ENCODE measurements around the gene GLIPR1L1.

The GLIPR1L1 gene

DNA sequence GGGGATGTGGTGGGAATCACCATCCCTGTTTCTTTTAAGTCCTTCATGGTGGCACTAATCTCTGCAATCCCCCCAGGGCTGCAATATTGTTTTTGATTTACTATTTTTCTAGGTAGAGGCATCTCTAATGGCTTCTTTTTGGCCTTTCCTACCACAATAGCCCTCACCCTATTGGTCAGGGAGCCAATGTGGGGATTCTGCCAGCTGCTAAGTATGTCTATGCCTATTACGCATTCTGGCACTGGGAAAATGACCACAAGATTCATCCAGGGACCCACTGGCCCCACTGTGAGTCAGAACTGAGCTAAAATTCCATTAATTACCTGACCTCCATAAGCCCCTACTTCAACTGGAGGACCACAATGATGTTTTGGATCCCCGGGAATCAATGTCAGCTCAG, 40.5 kb downstream of the GLIPR1L1 start:
- no peak for DNase-seq (ENCODE audit: insufficient read length, low spot score)
- TF ChIP-seq, protein P1, sequence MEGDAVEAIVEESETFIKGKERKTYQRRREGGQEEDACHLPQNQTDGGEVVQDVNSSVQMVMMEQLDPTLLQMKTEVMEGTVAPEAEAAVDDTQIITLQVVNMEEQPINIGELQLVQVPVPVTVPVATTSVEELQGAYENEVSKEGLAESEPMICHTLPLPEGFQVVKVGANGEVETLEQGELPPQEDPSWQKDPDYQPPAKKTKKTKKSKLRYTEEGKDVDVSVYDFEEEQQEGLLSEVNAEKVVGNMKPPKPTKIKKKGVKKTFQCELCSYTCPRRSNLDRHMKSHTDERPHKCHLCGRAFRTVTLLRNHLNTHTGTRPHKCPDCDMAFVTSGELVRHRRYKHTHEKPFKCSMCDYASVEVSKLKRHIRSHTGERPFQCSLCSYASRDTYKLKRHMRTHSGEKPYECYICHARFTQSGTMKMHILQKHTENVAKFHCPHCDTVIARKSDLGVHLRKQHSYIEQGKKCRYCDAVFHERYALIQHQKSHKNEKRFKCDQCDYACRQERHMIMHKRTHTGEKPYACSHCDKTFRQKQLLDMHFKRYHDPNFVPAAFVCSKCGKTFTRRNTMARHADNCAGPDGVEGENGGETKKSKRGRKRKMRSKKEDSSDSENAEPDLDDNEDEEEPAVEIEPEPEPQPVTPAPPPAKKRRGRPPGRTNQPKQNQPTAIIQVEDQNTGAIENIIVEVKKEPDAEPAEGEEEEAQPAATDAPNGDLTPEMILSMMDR (IDR thresholded peaks at IDR 0.05; ENCODE audit: insufficient read depth, missing control alignments): no peak
- no peak for FAIRE-seq

DNA sequence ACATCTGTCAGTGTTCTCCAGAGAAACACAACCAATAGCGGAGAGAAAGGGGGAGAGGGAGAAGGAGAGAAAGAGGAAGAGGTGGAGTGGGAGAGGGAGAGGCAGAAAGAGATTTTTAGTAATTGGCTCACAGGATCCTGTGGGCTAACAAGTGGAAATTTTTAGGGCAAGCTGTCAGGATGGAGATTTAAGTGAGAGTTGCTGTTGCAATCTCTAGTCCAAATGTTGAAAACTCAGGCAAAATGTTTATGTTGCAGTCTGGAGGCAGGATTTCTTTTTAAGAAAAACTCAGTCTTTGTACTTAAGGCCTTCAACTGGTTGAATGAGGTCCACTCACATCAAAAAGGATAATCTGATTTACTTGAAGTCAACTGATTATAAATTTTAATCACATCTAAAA, 43.9 kb downstream of the GLIPR1L1 start:
- FAIRE-seq (no peak), DNase-seq (ENCODE audit: insufficient read length, low spot score) (no peak)
- TF ChIP-seq, protein P1 (IDR thresholded peaks at IDR 0.05; ENCODE audit: insufficient read depth, missing control alignments): no peak

DNA sequence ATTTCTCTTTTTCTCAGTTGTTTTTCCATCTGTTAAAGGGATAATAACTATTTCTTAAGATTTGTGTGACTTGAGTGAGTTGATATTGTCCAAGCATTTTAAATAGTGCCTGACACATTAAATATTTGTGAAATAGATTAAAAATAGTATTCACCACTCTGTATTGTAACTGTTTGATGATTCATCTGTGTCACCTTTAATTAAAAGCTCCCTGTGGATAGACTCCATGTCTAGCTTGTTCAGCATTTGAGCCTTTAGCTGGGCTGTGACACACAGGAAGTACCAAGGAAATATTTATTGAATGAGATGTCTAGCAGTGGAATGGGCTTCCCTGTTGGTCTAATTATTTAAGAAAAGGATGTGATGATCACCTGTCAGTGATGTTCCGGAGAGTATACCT, 54.6 kb downstream of the GLIPR1L1 start:
- FAIRE-seq: no peak
- TF ChIP-seq, protein P1 (IDR thresholded peaks at IDR 0.05; ENCODE audit: insufficient read depth, missing control alignments): no peak
- no peak for DNase-seq (ENCODE audit: insufficient read length, low spot score)

DNA sequence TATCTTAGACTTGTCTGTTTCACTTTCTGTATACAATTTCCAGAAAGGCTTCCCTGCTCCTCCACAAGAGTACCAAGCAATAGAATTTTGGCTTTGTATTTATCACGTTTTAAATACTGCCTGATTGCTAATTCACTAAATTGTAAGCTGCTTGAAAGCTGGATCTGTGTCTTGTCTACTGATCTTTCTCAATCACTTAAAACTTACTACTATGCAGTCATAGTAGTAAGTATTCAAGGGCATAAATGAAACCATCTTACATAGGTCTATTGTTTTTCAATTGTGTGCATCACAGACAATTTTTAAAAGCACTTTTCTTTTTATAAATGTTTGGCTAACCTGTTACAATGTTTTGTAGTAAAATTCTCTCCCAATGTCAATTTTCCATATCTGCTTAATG, 55.2 kb downstream of the GLIPR1L1 start:
- DNase-seq (ENCODE audit: insufficient read length, low spot score): no peak
- FAIRE-seq: no peak

DNA sequence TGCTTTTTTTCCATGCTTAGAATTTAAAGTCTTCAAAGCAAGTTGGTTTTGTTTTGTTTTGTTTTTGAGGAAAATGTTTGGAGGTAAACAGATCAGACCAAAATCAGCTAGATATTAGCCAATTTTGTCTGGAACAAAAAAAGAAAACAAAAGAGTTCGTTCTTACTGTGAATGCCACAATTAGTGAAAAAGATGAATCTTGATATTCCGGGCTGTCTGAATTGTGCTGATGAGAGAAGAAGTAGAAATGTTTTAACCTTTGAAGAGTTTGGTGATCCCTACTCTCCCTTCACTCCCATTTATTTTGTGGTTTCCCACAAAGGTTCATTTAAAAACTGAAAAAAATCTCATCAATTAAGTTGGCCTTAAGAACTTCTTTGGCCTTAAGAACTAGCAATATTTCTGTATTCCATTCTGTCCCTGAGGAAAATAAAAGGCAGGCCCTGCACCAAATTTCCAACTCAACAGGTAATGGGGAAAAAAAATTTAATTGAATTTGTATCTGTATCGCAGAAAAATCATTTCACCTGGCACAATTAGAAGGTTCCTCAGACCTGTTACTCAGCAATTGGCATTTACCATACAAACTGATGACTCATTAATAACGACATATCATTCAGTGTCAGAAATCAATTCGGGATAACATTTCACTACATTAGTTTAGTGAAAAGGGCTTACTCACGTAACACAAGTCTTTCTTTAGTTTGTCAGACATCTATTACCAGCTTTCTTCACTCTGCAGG, 55.9 kb downstream of the GLIPR1L1 start:
- FAIRE-seq (no peak), DNase-seq (ENCODE audit: insufficient read length, low spot score) (no peak)
- TF ChIP-seq, protein P1 (IDR thresholded peaks at IDR 0.05; ENCODE audit: insufficient read depth, missing control alignments): no peak

More for the DNA sequence above, 55.2 kb downstream of the GLIPR1L1 start:
- TF ChIP-seq, protein P1 (IDR thresholded peaks at IDR 0.05; ENCODE audit: insufficient read depth, missing control alignments): no peak

DNA sequence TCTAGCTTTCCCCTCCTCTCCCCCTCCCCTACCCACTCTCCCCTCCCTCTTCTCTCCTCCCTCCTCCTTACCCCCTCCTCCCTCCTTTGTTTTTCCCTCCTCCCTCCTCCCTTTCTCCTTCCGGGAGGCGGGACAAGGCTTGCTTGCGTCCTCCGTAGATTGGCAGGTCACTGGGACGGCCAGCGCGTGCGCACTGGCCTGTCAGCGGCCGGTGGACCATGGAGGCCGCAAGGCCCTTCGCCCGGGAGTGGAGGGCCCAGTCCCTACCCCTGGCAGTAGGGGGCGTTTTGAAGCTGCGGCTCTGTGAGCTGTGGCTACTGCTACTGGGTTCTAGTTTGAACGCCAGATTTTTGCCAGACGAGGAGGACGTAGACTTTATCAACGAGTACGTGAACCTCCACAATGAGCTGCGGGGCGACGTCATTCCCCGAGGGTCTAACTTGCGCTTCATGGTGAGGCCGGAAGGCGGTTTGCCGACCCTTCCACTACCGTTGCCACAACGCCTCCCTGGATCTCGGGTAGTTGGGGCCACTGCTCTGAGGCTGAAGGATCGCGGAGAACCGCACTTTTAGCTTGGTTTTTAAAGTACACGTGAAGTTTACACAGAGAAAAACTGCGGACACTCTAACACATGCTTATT, 56.5 kb downstream of the GLIPR1L1 start, which contains the start of gene GLIPR1L2:
Gene GLIPR1L2 (plus strand): TSS at position 191 of the 640 bp plus-strand sequence. CDS start 28 bp downstream, at position 219.
- TF ChIP-seq, protein P1 (IDR thresholded peaks at IDR 0.05; ENCODE audit: insufficient read depth, missing control alignments): peak; percentile 60
- FAIRE-seq (no peak), DNase-seq (ENCODE audit: insufficient read length, low spot score) (no peak)

DNA sequence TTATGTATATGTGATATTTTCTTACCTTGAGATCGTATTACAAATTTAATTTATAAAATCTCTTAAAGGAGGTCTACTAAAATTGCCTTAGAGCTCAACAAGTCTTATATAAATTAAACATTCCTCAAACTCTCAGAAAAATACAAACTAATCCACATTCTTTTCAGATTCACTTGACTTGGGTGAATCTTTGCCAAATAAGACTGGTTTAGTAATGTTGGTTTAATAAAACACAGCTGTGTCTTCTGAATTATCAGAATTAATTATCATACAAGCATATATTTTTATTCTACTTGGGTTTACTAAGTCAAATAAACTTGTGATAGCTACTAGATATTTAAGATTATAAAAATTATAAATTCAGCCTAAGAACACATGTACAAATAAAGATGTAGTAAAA, 69.8 kb downstream of the GLIPR1L1 start:
- FAIRE-seq (no peak), DNase-seq (ENCODE audit: insufficient read length, low spot score) (no peak)
- TF ChIP-seq, protein P1 (IDR thresholded peaks at IDR 0.05; ENCODE audit: insufficient read depth, missing control alignments): no peak

Measured in D721Med (cell line).